ENCODE measurements around the gene ARF6. TPM values are rescaled to one million over a fixed set of nuclear protein-coding genes. Genes with fewer than 3 reads are reported as not detected.

Gene ARF6
- total RNA-seq, 1 donor, result 58.6 TPM

- Histone ChIP-seq H3K4me3 (ENCODE audit: insufficient read depth, low read length) (no peak overlapping the region), H3K27ac (ENCODE audit: low read depth, low read length) (no peak overlapping the region)
Measured at GRCh38 chr14:49875640-49876198, 17.2 kb upstream of the ARF6 start.

DNA sequence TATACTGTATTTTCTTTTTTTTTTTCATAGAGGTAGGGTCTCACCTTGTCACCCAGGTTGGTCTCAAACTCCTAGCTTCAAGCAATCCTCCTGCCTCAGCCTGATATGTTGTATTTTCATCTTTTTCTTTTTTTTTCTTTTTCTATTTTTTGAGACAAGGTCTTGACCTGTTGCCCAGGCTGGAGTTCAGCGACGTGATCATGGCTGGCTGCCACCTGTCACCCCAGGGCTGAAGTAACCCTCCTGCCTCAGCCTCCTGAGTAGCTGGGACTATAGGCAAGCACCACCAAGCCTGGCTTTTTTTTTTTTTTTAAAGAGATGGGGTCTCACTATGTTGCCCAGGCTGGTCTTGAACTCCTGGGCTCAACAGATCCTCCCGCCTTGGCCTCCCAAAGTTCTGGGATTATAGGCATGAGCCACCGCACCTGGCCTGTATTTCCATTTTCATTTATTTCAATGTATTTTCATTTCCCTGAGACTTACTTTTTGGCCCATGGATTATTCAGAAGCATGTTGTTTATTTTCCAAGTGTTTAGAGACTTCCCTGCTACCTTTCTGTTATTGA lies 16.2 kb upstream of the ARF6 start:
- Histone ChIP-seq H3K36me3 (ENCODE audit: insufficient read depth, low read length) (no peaks in the 10 kb centered on the region), H3K4me1 (ENCODE audit: insufficient read depth, low read length) (peaks cover 7% of the 10 kb centered on the region), H3K79me2 (ENCODE audit: insufficient read depth, low read length) (no peaks in the 10 kb centered on the region), H2AFZ (ENCODE audit: low read length) (no peak overlapping the region), H3K27me3 (ENCODE audit: insufficient read depth, low read length) (no peaks in the 10 kb centered on the region), H4K20me1 (ENCODE audit: insufficient read depth, low read length) (no peaks in the 10 kb centered on the region), H3K4me3 (ENCODE audit: insufficient read depth, low read length) (no peak overlapping the region), H3K9me3 (ENCODE audit: low read depth, low read length) (no peaks in the 10 kb centered on the region), H3K27ac (ENCODE audit: low read depth, low read length) (no peak overlapping the region), H3K4me2 (ENCODE audit: insufficient read depth, low read length) (no peak overlapping the region)
- DNase-seq (ENCODE audit: insufficient read length, low spot score, missing footprints), result no peak
- TF ChIP-seq CTCF (IDR thresholded peaks at IDR 0.05; ENCODE audit: extremely low read depth, low read depth, low read length), result no peak

More at GRCh38 chr14:49875640-49876198, 17.2 kb upstream of the ARF6 start:
- no peak for TF ChIP-seq CTCF (IDR thresholded peaks at IDR 0.05; ENCODE audit: extremely low read depth, low read depth, low read length)
- H2AFZ ChIP-seq (ENCODE audit: low read length), result no peak overlapping the region
- H3K27me3 ChIP-seq (ENCODE audit: insufficient read depth, low read length), result no peaks in the 10 kb centered on the region
- H4K20me1 ChIP-seq (ENCODE audit: insufficient read depth, low read length), result no peaks in the 10 kb centered on the region
- no peaks in the 10 kb centered on the region for H3K36me3 ChIP-seq (ENCODE audit: insufficient read depth, low read length)
- H3K9me3 ChIP-seq (ENCODE audit: low read depth, low read length), result no peaks in the 10 kb centered on the region
- H3K4me2 ChIP-seq (ENCODE audit: insufficient read depth, low read length), result no peak overlapping the region
- no peak for DNase-seq (ENCODE audit: insufficient read length, low spot score, missing footprints)
- H3K79me2 ChIP-seq (ENCODE audit: insufficient read depth, low read length), result no peaks in the 10 kb centered on the region
- peaks cover 7% of the 10 kb centered on the region for H3K4me1 ChIP-seq (ENCODE audit: insufficient read depth, low read length)

- peak overlapping the region; percentile 90 for H2AFZ ChIP-seq (ENCODE audit: low read length)
- no peaks in the 10 kb centered on the region for H3K9me3 ChIP-seq (ENCODE audit: low read depth, low read length)
- DNase-seq (ENCODE audit: insufficient read length, low spot score, missing footprints), result no peak
- no peaks in the 10 kb centered on the region for H3K36me3 ChIP-seq (ENCODE audit: insufficient read depth, low read length)
- H4K20me1 ChIP-seq (ENCODE audit: insufficient read depth, low read length), result no peaks in the 10 kb centered on the region
- peak overlapping the region; percentile 58 for H3K4me2 ChIP-seq (ENCODE audit: insufficient read depth, low read length)
- H3K4me3 ChIP-seq (ENCODE audit: insufficient read depth, low read length), result peak overlapping the region; percentile 32
- H3K27ac ChIP-seq (ENCODE audit: low read depth, low read length), result no peak overlapping the region
- TF ChIP-seq CTCF (IDR thresholded peaks at IDR 0.05; ENCODE audit: extremely low read depth, low read depth, low read length), result peak; percentile 70
- no peaks in the 10 kb centered on the region for H3K79me2 ChIP-seq (ENCODE audit: insufficient read depth, low read length)
- H3K27me3 ChIP-seq (ENCODE audit: insufficient read depth, low read length), result no peaks in the 10 kb centered on the region
- peaks cover 8% of the 10 kb centered on the region for H3K4me1 ChIP-seq (ENCODE audit: insufficient read depth, low read length)
Measured at GRCh38 chr14:49879646-49880204, 13.2 kb upstream of the ARF6 start.

DNA sequence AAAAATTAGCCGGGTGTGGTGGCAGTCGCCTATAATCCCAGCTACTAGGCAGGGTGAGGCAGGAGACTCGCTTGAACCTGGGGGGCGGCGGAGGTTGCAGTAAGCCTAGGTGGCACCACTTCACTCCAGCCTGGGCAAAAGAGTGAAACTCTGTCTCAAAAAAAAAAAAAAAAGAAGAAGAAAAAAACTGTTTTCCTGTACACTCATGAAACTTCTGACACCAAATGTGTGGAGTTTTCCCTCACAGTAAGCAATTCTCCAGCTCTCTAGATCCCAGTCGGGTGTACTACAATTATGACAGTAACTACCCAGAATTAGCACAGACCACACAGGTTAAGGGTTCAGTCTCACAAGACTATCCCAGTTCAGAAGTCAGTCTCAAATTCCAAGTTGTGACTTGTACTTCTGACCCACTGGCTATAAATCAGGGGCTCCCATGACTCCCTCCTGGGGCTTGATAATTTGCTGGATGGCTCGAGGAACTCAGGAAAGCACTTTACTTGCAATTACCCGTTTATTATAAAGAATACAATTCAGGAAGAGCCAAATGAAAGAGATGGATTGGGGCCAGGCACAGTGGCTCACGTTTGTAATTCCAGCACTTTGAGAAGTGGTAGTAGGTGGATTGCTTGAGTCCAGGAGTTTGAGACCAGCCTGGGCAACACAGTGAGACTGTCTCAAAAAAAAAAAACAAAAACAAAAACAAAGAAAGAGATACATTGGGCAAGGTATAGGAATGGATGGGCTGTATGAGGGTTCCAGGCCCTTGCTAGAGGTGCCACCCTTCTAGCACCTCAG lies 12.4 kb upstream of the ARF6 start:
- Histone ChIP-seq H3K4me1 (ENCODE audit: insufficient read depth, low read length) (peaks cover 8% of the 10 kb centered on the region), H3K4me2 (ENCODE audit: insufficient read depth, low read length) (peak overlapping the region; percentile 58), H2AFZ (ENCODE audit: low read length) (peak overlapping the region; percentile 51), H3K27ac (ENCODE audit: low read depth, low read length) (no peak overlapping the region), H4K20me1 (ENCODE audit: insufficient read depth, low read length) (no peaks in the 10 kb centered on the region), H3K9me3 (ENCODE audit: low read depth, low read length) (no peaks in the 10 kb centered on the region), H3K36me3 (ENCODE audit: insufficient read depth, low read length) (no peaks in the 10 kb centered on the region), H3K4me3 (ENCODE audit: insufficient read depth, low read length) (no peak overlapping the region), H3K79me2 (ENCODE audit: insufficient read depth, low read length) (no peaks in the 10 kb centered on the region), H3K27me3 (ENCODE audit: insufficient read depth, low read length) (no peaks in the 10 kb centered on the region)
- DNase-seq (ENCODE audit: insufficient read length, low spot score, missing footprints), result no peak
- no peak for TF ChIP-seq CTCF (IDR thresholded peaks at IDR 0.05; ENCODE audit: extremely low read depth, low read depth, low read length)

All from osteoblast (primary cell).